ENCODE data around the gene CD9.

DNA sequence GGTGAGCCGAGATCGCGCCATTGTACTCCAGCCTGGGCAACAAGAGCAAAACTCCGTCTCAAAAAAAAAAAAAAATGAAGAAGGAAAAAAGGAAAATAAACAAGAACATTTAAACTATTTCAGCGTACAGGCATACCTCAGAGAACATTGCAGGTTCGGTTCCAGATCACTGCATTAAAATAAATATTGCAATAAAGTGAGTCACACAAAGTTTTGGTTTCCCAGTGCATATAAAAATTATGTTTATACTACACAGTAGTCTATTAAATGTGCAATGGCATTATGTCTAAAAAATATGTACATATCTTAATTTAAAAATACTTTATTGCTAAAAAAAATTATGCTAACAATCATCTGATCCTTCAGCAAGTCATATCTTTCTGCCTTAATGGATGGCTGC lies 56.8 kb downstream of the CD9 start:
- TF ChIP-seq, protein P1, sequence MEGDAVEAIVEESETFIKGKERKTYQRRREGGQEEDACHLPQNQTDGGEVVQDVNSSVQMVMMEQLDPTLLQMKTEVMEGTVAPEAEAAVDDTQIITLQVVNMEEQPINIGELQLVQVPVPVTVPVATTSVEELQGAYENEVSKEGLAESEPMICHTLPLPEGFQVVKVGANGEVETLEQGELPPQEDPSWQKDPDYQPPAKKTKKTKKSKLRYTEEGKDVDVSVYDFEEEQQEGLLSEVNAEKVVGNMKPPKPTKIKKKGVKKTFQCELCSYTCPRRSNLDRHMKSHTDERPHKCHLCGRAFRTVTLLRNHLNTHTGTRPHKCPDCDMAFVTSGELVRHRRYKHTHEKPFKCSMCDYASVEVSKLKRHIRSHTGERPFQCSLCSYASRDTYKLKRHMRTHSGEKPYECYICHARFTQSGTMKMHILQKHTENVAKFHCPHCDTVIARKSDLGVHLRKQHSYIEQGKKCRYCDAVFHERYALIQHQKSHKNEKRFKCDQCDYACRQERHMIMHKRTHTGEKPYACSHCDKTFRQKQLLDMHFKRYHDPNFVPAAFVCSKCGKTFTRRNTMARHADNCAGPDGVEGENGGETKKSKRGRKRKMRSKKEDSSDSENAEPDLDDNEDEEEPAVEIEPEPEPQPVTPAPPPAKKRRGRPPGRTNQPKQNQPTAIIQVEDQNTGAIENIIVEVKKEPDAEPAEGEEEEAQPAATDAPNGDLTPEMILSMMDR (IDR thresholded peaks at IDR 0.05; ENCODE audit: low read depth, low read length), result no peak
- TF ChIP-seq MYC (IDR thresholded peaks at IDR 0.05; ENCODE audit: low read depth, low read length) (no peak), POLR2A (IDR thresholded peaks at IDR 0.05; ENCODE audit: extremely low read depth, insufficient read length) (no peak), MAX (IDR thresholded peaks at IDR 0.05; ENCODE audit: low read depth, low read length) (no peak)
